ENCODE measurements around the gene HTR6.

Gene HTR6

GRCh38 chr1:19657511-19657910 lies 7.2 kb upstream of the HTR6 start:
- FAIRE-seq, result no peak

GRCh38 chr1:19658186-19658585 lies 6.5 kb upstream of the HTR6 start:
- FAIRE-seq, result no peak

GRCh38 chr1:19661721-19662228 lies 2.9 kb upstream of the HTR6 start:
- FAIRE-seq, result no peak

GRCh38 chr1:19662313-19662712 lies 2.4 kb upstream of the HTR6 start:
- no peak for FAIRE-seq

- FAIRE-seq, result no peak
Measured at GRCh38 chr1:19665186-19665495, 466 bp downstream of the HTR6 start.

- no peak for FAIRE-seq
Measured at GRCh38 chr1:19665496-19666465, 1.1 kb downstream of the HTR6 start.

GRCh38 chr1:19668888-19669287 lies 4.2 kb downstream of the HTR6 start:
- FAIRE-seq, result no peak

GRCh38 chr1:19670787-19671186 lies 6.1 kb downstream of the HTR6 start:
- no peak for FAIRE-seq

GRCh38 chr1:19672237-19672636 lies 7.6 kb downstream of the HTR6 start:
- no peak for FAIRE-seq

GRCh38 chr1:19675797-19676196 lies 11.1 kb downstream of the HTR6 start:
- no peak for FAIRE-seq

GRCh38 chr1:19676438-19676922 lies 11.8 kb downstream of the HTR6 start:
- FAIRE-seq, result no peak

- FAIRE-seq, result no peak
Measured at GRCh38 chr1:19678493-19678892, 13.8 kb downstream of the HTR6 start.

GRCh38 chr1:19678931-19679453 lies 14.3 kb downstream of the HTR6 start:
- no peak for FAIRE-seq

GRCh38 chr1:19679691-19680090 lies 15.0 kb downstream of the HTR6 start:
- FAIRE-seq, result no peak

- FAIRE-seq, result no peak
Measured at GRCh38 chr1:19680644-19681043, 16.0 kb downstream of the HTR6 start.

- FAIRE-seq, result no peak
Measured at GRCh38 chr1:19682257-19682656, 17.6 kb downstream of the HTR6 start.

GRCh38 chr1:19682901-19683300 lies 18.2 kb downstream of the HTR6 start:
- no peak for FAIRE-seq

GRCh38 chr1:19683351-19683750 lies 18.7 kb downstream of the HTR6 start:
- FAIRE-seq, result no peak

- FAIRE-seq, result no peak
Measured at GRCh38 chr1:19684677-19685076, 20.0 kb downstream of the HTR6 start.

GRCh38 chr1:19685994-19686393 lies 21.3 kb downstream of the HTR6 start:
- no peak for FAIRE-seq

GRCh38 chr1:19687414-19687813 lies 22.7 kb downstream of the HTR6 start:
- no peak for FAIRE-seq

- no peak for FAIRE-seq
Measured at GRCh38 chr1:19688041-19688842, 23.6 kb downstream of the HTR6 start.

- no peak for FAIRE-seq
Measured at GRCh38 chr1:19689085-19689757, 24.5 kb downstream of the HTR6 start.

Measured in colon (tissue), 2 donors.